H1 (cell line): ENCODE results near the gene PDZD8. TPM values are rescaled to one million over a fixed set of nuclear protein-coding genes. Genes with fewer than 3 reads are reported as not detected.

ENCODE experiments used
- CTCF ChIA-PET: fragments of 300-600 bp; sonication (Branson Sonifier 250); formaldehyde crosslinking; loops from one replicate; lab custom pipeline; 2021; ENCODE audit not compliant: partially characterized antibody; lab: Charles Lee
- POLR2A ChIA-PET: fragments of 300-600 bp; sonication (Branson Sonifier 250); formaldehyde crosslinking; loops from one replicate; lab custom pipeline; 2021; ENCODE audit warnings: inconsistent platforms; ENCODE audit not compliant: partially characterized antibody; lab: Charles Lee
- DNase-seq, 2 experiments: peaks; one replicate each; pipeline versions ENCODE4 v3.0.0 to v3.0.0-alpha.2; 2010 to 2022; ENCODE audit warnings: low spot score in 2 of 2, low read depth in 1 of 2, mixed read lengths in 1 of 2
- FAIRE-seq: peaks from 2 replicates; lab custom pipeline; 2011; peaks lifted over from hg19 to GRCh38; lab: Jason Lieb, UNC
- H2AFZ ChIP-seq: 2 replicates; pipeline ENCODE4 v1.8.1; 2012; ENCODE audit warnings: low read length, inconsistent platforms
- H2AK5ac ChIP-seq: 2 replicates; pipeline ENCODE4 v1.6.1; 2013; ENCODE audit warnings: low read depth, low read length
- H2BK120ac ChIP-seq: replicated peaks from 2 replicates; pipeline ENCODE3; 2013; ENCODE audit warnings: low read depth, low read length, inconsistent platforms
- H2BK12ac ChIP-seq: 2 replicates; pipeline ENCODE4 v1.6.1; 2013; ENCODE audit warnings: low read depth, low read length
- H2BK15ac ChIP-seq: 2 replicates; pipeline ENCODE4 v1.6.1; 2013; ENCODE audit warnings: low read length
- H2BK20ac ChIP-seq: 2 replicates; pipeline ENCODE4 v1.6.1; 2013; ENCODE audit warnings: low read length
- H2BK5ac ChIP-seq: 2 replicates; pipeline ENCODE4 v1.6.1; 2013; ENCODE audit warnings: low read depth, low read length
- H3K14ac ChIP-seq: 2 replicates; pipeline ENCODE4 v1.6.1; 2013; ENCODE audit warnings: inconsistent platforms; ENCODE audit not compliant: insufficient read length
- H3K18ac ChIP-seq: 2 replicates; pipeline ENCODE4 v1.6.1; 2013; ENCODE audit warnings: low read length; ENCODE audit errors: extremely low read depth
- H3K23ac ChIP-seq: 2 replicates; pipeline ENCODE4 v1.6.1; 2013; ENCODE audit warnings: inconsistent platforms; ENCODE audit not compliant: insufficient read length
- H3K23me2 ChIP-seq: 2 replicates; pipeline ENCODE4 v1.6.1; 2013; ENCODE audit warnings: low read depth, low read length
- H3K27ac ChIP-seq: 2 replicates; pipeline ENCODE4 v1.6.1; 2011; ENCODE audit warnings: low read depth, low read length, inconsistent platforms
- H3K27me3 ChIP-seq, 4 experiments: replicated peaks in 1 of 4; 1 replicate in 1 of 4; 2 replicates in 3 of 4; pipeline versions ENCODE4 v1.6.1 to v1.8.1; 2011 to 2013; ENCODE audit warnings: low read length in 3 of 4, mild to moderate bottlenecking in 3 of 4, inconsistent platforms in 2 of 4, mixed read lengths in 2 of 4, moderate library complexity in 1 of 4; ENCODE audit not compliant: control insufficient read depth in 3 of 4, insufficient read depth in 3 of 4; ENCODE audit errors: extremely low read depth in 1 of 4
- H3K36me3 ChIP-seq, 4 experiments: 2 replicates each; pipeline versions ENCODE4 v1.6.1 to v1.8.1; 2011 to 2013; ENCODE audit warnings: mild to moderate bottlenecking in 4 of 4, low read length in 3 of 4, moderate library complexity in 2 of 4, control low read depth in 1 of 4, inconsistent platforms in 1 of 4; ENCODE audit not compliant: insufficient read depth in 4 of 4, control insufficient read depth in 2 of 4
- H3K4ac ChIP-seq: replicated peaks from 2 replicates; pipeline ENCODE3; 2013; ENCODE audit warnings: low read length, low read depth, mixed read lengths, inconsistent platforms; ENCODE audit not compliant: insufficient read length
- H3K4me1 ChIP-seq, 4 experiments: replicated peaks in 1 of 4; 1 replicate in 1 of 4; 2 replicates in 3 of 4; pipeline versions ENCODE4 v1.6.1 to v1.8.1; 2011 to 2013; ENCODE audit warnings: low read length in 3 of 4, inconsistent platforms in 2 of 4, mixed read lengths in 1 of 4; ENCODE audit not compliant: insufficient read depth in 4 of 4, control insufficient read depth in 3 of 4
- H3K4me2 ChIP-seq, 2 experiments: 2 replicates each; pipeline versions ENCODE4 v1.6.1 to v1.8.1; 2011 to 2013; ENCODE audit warnings: low read depth in 2 of 2, low read length in 2 of 2, control low read depth in 1 of 2, inconsistent platforms in 1 of 2, mild to moderate bottlenecking in 1 of 2; ENCODE audit not compliant: insufficient read depth in 1 of 2
- H3K4me3 ChIP-seq, 4 experiments: fragments of 200-600, 300-600 bp in 1 of 4; sonication (generic), shearing (Covaris generic), sonication (Bioruptor Twin) in 1 of 4; 2 replicates each; pipeline versions ENCODE4 v1.5.1 to v1.8.1; 2011 to 2016; ENCODE audit warnings: low read length in 4 of 4, low read depth in 3 of 4, control low read depth in 2 of 4, inconsistent platforms in 2 of 4, mild to moderate bottlenecking in 2 of 4, mixed read lengths in 1 of 4, moderate library complexity in 1 of 4; ENCODE audit not compliant: insufficient read depth in 2 of 4; ENCODE audit errors: extremely low read depth in 1 of 4
- H3K56ac ChIP-seq: replicated peaks from 2 replicates; pipeline ENCODE3; 2013; ENCODE audit warnings: low read depth, mild to moderate bottlenecking, mixed read lengths, low read length, inconsistent platforms; ENCODE audit not compliant: insufficient read length
- H3K79me1 ChIP-seq: 2 replicates; pipeline ENCODE4 v1.6.1; 2013; ENCODE audit warnings: low read depth, low read length, control low read depth
- H3K79me2 ChIP-seq, 2 experiments: 2 replicates each; pipeline versions ENCODE4 v1.6.1 to v1.8.1; 2012 to 2013; ENCODE audit warnings: low read length in 2 of 2, mild to moderate bottlenecking in 2 of 2, inconsistent platforms in 1 of 2; ENCODE audit not compliant: insufficient read depth in 2 of 2, control insufficient read depth in 1 of 2
- H3K9ac ChIP-seq, 4 experiments: replicated peaks in 1 of 4; 1 replicate in 1 of 4; 2 replicates in 3 of 4; pipeline versions ENCODE4 v1.6.1 to v1.8.1; 2011 to 2013; ENCODE audit warnings: low read depth in 3 of 4, low read length in 3 of 4, control low read depth in 2 of 4, mild to moderate bottlenecking in 2 of 4, moderate library complexity in 2 of 4, inconsistent platforms in 1 of 4; ENCODE audit errors: extremely low read depth in 1 of 4
- H3K9me3 ChIP-seq, 2 experiments: 2 replicates each; pipeline versions ENCODE4 v1.6.1 to v1.8.1; 2012 to 2013; ENCODE audit warnings: mild to moderate bottlenecking in 2 of 2, moderate library complexity in 2 of 2, control low read depth in 1 of 2, inconsistent platforms in 1 of 2, low read depth in 1 of 2, low read length in 1 of 2, mixed read lengths in 1 of 2; ENCODE audit not compliant: insufficient read depth in 2 of 2
- H4K20me1 ChIP-seq, 2 experiments: replicated peaks in 1 of 2; 2 replicates each; pipeline versions ENCODE3 to v1.8.1; 2011 to 2013; ENCODE audit warnings: inconsistent platforms in 2 of 2, low read length in 2 of 2, mild to moderate bottlenecking in 1 of 2; ENCODE audit not compliant: insufficient read depth in 2 of 2, control insufficient read depth in 1 of 2
- H4K5ac ChIP-seq: 2 replicates; pipeline ENCODE4 v1.6.1; 2013; ENCODE audit warnings: low read length, low read depth, mixed read lengths, inconsistent platforms; ENCODE audit not compliant: insufficient read length
- H4K8ac ChIP-seq: 2 replicates; pipeline ENCODE4 v1.8.0; 2013; ENCODE audit warnings: mild to moderate bottlenecking, moderate library complexity, low read length, inconsistent platforms; ENCODE audit not compliant: insufficient read depth; ENCODE audit errors: extremely low read depth
- H4K91ac ChIP-seq: replicated peaks from 2 replicates; pipeline ENCODE3; 2013; ENCODE audit warnings: low read length, mixed read lengths, inconsistent platforms; ENCODE audit not compliant: insufficient read length
- ATF3 ChIP-seq: IDR thresholded peaks from 2 replicates; pipeline ENCODE4 v1.6.1; 2011; ENCODE audit warnings: low read depth, mild to moderate bottlenecking, low read length; ENCODE audit not compliant: insufficient read depth
- BACH1 ChIP-seq: IDR thresholded peaks from 2 replicates; pipeline ENCODE4 v1.6.1; 2012; ENCODE audit warnings: low read length, improper control_type of control experiment
- CBX8 ChIP-seq: fragments of 300-800, 300-1000 bp; sonication (generic); IDR thresholded peaks from 2 replicates; pipeline ENCODE4 v1.7.1; 2016; ENCODE audit warnings: low read depth, low read length, borderline replicate concordance
- CHD1 ChIP-seq: IDR thresholded peaks from 2 replicates; pipeline ENCODE4 v1.6.1; 2012; ENCODE audit warnings: low read depth, low read length, improper control_type of control experiment
- JUN ChIP-seq: IDR thresholded peaks from 2 replicates; pipeline ENCODE4 v1.6.1; 2011; ENCODE audit warnings: low read depth, mild to moderate bottlenecking, improper control_type of control experiment, low read length
- NANOG ChIP-seq: IDR thresholded peaks from 2 replicates; pipeline ENCODE4 v1.6.1; 2011; ENCODE audit warnings: low read length, low read depth, mild to moderate bottlenecking, inconsistent platforms; ENCODE audit not compliant: insufficient read depth, poor library complexity, severe bottlenecking
- NRF1 ChIP-seq: IDR thresholded peaks from 2 replicates; pipeline ENCODE4 v1.6.1; 2011; ENCODE audit warnings: mild to moderate bottlenecking, low read depth, low read length, improper control_type of control experiment
- POLR2AphosphoS5 ChIP-seq: IDR thresholded peaks from 2 replicates; pipeline ENCODE4 v1.6.1; 2011; ENCODE audit warnings: low read depth, low read length
- RXRA ChIP-seq: IDR thresholded peaks from 2 replicates; pipeline ENCODE4 v1.6.1; 2011; ENCODE audit warnings: low read depth, mild to moderate bottlenecking, low read length, moderate library complexity; ENCODE audit not compliant: insufficient read depth
- SP4 ChIP-seq: IDR thresholded peaks from 2 replicates; pipeline ENCODE4 v1.6.1; 2012; ENCODE audit warnings: low read length, inconsistent platforms
- TAF7 ChIP-seq: optimal IDR thresholded peaks from 2 replicates; pipeline ENCODE3; 2011; ENCODE audit warnings: low read depth, mild to moderate bottlenecking, inconsistent platforms, low read length, moderate library complexity, borderline replicate concordance
- WGBS, 2 experiments: shearing (Covaris generic) in 1 of 2; methylation state at CpG; one replicate each; pipeline versions ENCODE4 v1.1.6 to v1.1.7; 2013 to 2015; ENCODE audit warnings: low lambda C conversion rate in 2 of 2, mixed read lengths in 2 of 2, inconsistent platforms in 1 of 2, low coverage in 1 of 2, missing lambda C conversion rate in 1 of 2; ENCODE audit not compliant: insufficient replicate concordance in 2 of 2, insufficient coverage in 1 of 2, insufficient read length in 1 of 2; ENCODE audit errors: extremely low coverage in 1 of 2, missing lambda C conversion rate in 1 of 2; 5-methylcytosine and 5-hydroxymethylcytosine counted together
- polyA plus RNA-seq, 7 experiments: library from polyadenylated mRNA; depleted of rRNA in 3 of 7; stranded (reverse) in 5 of 7; unstranded in 2 of 7; fragments of >200 nt in 5 of 7; fragments of 200-250 nt in 2 of 7; gene quantifications; 1 replicate in 5 of 7; 2 replicates in 1 of 7; 4 replicates in 1 of 7; pipeline versions ENCODE4 v1.2.1 to v1.2.3, GENCODE V29; 2011 to 2013; ENCODE audit warnings: missing spikeins in 2 of 7, mixed read lengths in 2 of 7
- total RNA-seq: library from RNA; stranded (reverse); fragmentation: NEBNext Ultra II Directional; extraction: Animal tissue kit (Norgen Biotek cat#: 25700); gene quantifications from 2 replicates; pipeline ENCODE4 v1.2.1, GENCODE V29; 2021

Gene PDZD8
- total and polyA plus RNA-seq, 2 of the 8 experiments (the other 6 are each of a cell fraction or from before 2014, with no cell fraction given): 10.9 to 50.1 TPM

GRCh38 chr10:117408436-117409384 lies 33.5 kb upstream of the PDZD8 start:
- Histone ChIP-seq H3K18ac (no peak overlapping the region), H3K27ac (no peak overlapping the region), H3K4me1 (peaks cover 0 to 3% (median 0%) of the 10 kb centered on the region in 4 experiments; a peak in 2 of 7 replicates), H2AK5ac (no peak overlapping the region), H3K36me3 (no peaks in the 10 kb centered on the region), H3K4me3 (no peak overlapping the region), H2BK12ac (no peak overlapping the region), H2BK20ac (no peak overlapping the region), H3K27me3 (no peaks in the 10 kb centered on the region), H3K79me1 (no peaks in the 10 kb centered on the region), H2BK15ac (no peak overlapping the region), H2AFZ (no peak overlapping the region), H3K56ac (no peak overlapping the region), H3K79me2 (no peaks in the 10 kb centered on the region), H3K23me2 (no peaks in the 10 kb centered on the region), H3K9me3 (no peaks in the 10 kb centered on the region), H3K4ac (no peak overlapping the region), H3K9ac (no peak overlapping the region), H2BK5ac (no peak overlapping the region), H4K20me1 (no peaks in the 10 kb centered on the region), H4K5ac (no peak overlapping the region), H2BK120ac (no peak overlapping the region), H3K14ac (no peak overlapping the region), H3K4me2 (no peak overlapping the region), H4K91ac (no peak overlapping the region), H4K8ac (no peak overlapping the region), H3K23ac (no peak overlapping the region)
- FAIRE-seq: no peak
- CTCF ChIA-PET: interaction anchor here (0.9 to 1.9 kb wide), 4 partner anchors 19 to 89 kb away, joined by 3 to 5 read pairs (median 3); no protein-coding TSS in a partner anchor
- WGBS, 2 experiments: 91% methylated on average over 5 of the region's 5 CpGs; no CpG with 5 or more reads in 1 of the 2 experiments
- POLR2A ChIA-PET: interaction anchor here (1.0 kb wide), 1 partner anchor 10 kb away, joined by 3 read pairs; no protein-coding TSS in a partner anchor
- DNase-seq: no peak
- TF ChIP-seq JUN (no peak), POLR2AphosphoS5 (no peak), ATF3 (no peak), SP4 (no peak), NRF1 (no peak), BACH1 (no peak), CHD1 (no peak), NANOG (no peak), TAF7 (no peak), CBX8 (no peak), RXRA (no peak)
